ENCODE measurements around the gene CCDC88B. TPM values are rescaled to one million over a fixed set of nuclear protein-coding genes. Genes with fewer than 3 reads are reported as not detected.

Gene CCDC88B
- total RNA-seq, 1 donor = 1.2 TPM

DNA sequence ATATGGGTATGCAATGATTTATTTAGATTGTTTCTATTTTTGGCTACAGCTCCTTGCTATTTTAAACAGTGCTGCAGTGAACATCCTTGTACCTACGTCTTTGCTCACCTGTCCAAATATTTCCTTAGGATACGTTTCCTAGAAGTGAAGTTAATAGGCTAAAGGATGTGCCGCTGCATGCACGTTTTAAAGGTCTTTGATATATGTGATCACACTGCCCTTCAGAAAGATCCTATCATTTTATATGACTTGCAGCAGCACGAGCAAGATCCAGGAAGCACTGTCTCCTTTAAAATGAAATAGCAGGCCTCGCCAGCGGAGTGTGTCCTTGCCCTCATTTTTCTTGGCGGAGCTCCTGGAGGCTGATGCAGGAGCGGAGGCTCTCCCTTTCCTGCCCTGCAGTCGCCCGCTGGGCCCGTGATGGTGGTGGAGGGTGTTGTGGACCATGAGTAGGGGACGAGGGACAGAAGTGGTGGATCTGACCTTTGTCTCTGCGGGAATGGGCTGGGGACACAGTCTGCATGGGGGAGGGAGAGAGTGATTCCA, 38.4 kb downstream of the CCDC88B start:
- H3K4me3 ChIP-seq (ENCODE audit: low read depth, low read length) = no peak overlapping the region
- TF ChIP-seq CTCF (IDR thresholded peaks at IDR 0.05; ENCODE audit: insufficient read depth, low read length) = no peak
- DNase-seq (ENCODE audit: low read depth) = peak; percentile 58

DNA sequence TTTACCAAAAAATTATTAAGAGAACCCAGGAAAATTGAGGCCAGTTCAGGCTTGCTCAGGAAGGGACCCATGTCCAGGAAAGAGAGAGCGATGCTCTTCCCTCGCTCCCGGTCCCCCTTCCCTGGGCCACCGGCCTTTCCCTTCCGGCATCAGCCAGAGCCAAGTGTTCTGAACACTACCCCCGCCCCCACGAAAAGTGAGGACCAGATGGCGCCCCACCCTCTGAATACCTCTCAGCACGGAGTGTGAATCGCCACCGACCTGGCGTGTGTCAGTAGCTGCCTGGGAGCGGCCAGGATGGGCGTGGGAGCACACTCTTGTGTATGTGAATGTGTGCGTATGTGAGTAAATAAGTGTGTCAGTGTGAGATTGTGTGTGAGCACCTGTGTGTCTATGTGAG, 39.2 kb downstream of the CCDC88B start:
- no peak for TF ChIP-seq CTCF (IDR thresholded peaks at IDR 0.05; ENCODE audit: insufficient read depth, low read length)
- no peak for DNase-seq (ENCODE audit: low read depth)
- no peak overlapping the region for H3K4me3 ChIP-seq (ENCODE audit: low read depth, low read length)

DNA sequence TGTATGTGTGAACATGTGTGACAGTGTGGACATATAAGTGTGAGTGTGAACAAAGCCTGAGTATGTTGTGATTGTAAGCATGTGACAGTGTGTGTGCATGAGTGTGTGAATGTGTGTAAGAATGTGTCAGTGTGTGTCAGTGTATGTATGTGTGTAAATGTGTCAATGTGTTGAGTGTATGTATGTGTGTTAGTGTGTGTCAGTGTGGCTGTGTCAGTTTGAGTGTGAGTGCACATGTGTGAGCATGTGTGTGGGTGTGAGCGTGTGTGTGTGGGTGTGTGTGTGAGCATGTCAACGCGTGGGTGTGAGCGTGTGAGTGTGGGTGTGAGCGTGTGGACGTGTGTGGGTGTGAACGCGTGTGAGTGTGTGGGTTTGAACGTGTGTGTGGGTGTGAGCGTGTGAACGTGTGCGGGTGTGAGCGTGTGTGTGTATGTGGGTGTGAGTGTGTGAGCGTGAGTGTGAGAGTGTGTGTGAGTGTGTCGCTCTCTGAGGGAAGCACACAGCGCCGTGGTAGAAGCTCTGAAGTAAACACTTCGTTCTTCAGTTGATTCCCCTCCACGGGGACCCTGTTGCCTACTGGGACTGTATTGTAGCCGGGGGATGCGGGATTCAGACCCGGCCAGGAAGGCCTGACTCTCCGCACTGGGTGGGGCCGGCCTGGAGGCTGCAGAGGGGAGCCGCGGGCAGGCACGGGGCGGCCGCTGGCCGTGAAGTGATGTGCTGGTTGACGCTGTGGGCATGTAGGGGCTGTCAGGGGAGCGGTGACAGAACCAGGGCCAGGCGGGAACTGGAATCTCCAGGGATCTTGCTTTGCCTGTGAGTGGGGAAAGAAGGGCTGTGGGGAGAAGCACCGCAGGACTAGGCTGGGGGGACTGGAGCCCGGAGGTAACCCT, 40.1 kb downstream of the CCDC88B start:
- no peak overlapping the region for H3K4me3 ChIP-seq (ENCODE audit: low read depth, low read length)
- TF ChIP-seq CTCF (IDR thresholded peaks at IDR 0.05; ENCODE audit: insufficient read depth, low read length) = no peak

GRCh38 chr11:64381350-64381749, 41.3 kb downstream of the CCDC88B start:
- no peak for TF ChIP-seq CTCF (IDR thresholded peaks at IDR 0.05; ENCODE audit: insufficient read depth, low read length)
- no peak for DNase-seq (ENCODE audit: low read depth)
- no peak overlapping the region for H3K4me3 ChIP-seq (ENCODE audit: low read depth, low read length)

More for the DNA sequence above, 40.1 kb downstream of the CCDC88B start:
- no peak for DNase-seq (ENCODE audit: low read depth)

- H3K4me3 ChIP-seq (ENCODE audit: low read depth, low read length) = no peak overlapping the region
- no peak for DNase-seq (ENCODE audit: low read depth)
- no peak for TF ChIP-seq CTCF (IDR thresholded peaks at IDR 0.05; ENCODE audit: insufficient read depth, low read length)
Measured at GRCh38 chr11:64382047-64382446, 42.0 kb downstream of the CCDC88B start.

DNA sequence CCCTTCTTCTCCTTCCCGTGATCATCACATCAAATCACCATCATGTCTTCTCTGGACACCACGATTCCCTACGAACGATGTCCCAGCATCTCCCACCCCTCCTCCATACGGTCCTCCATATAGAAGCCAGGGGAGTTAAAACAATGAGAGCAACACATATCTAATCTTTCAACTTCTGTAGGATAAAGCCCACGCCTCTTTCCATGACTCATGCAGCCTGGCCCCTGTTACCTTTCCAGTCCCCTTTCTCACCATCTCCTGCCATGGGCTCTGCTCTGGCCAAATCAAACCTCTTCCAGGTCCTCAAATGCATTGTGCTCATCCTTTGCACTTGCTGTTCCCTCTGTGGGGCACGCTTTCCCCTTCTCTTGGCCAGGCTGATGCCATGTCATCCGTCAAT, 42.6 kb downstream of the CCDC88B start:
- no peak for DNase-seq (ENCODE audit: low read depth)
- H3K4me3 ChIP-seq (ENCODE audit: low read depth, low read length) = no peak overlapping the region
- TF ChIP-seq CTCF (IDR thresholded peaks at IDR 0.05; ENCODE audit: insufficient read depth, low read length) = no peak
